ENCODE measurements around the gene IRAK1. TPM values are rescaled to one million over a fixed set of nuclear protein-coding genes. Genes with fewer than 3 reads are reported as not detected.

IRAK1 gene
- polyA plus RNA-seq, 1 of the 3 experiments (the other 2 are of a cell fraction): 68.5 TPM

GRCh38 chrX:153966841-153967535 lies 52.7 kb downstream of the IRAK1 start:
- POLR2A ChIA-PET: interaction anchor here (0.6 to 0.9 kb wide), 2 partner anchors 173 to 393 kb away, joined by 3 read pairs; partner anchors contain the start of genes IDH3G and SSR4
- 94% methylated on average over 12 of the region's 14 CpGs for WGBS (ENCODE audit: low lambda C conversion rate)
- H3K4me2 ChIP-seq: peak overlapping the region; percentile 80
- peaks cover 8 to 30% of the 10 kb centered on the region in 2 experiments for H3K36me3 ChIP-seq (replicated peaks in 1 of 2; ENCODE audit: control insufficient read depth in 1 of 2, insufficient read depth in 2 of 2, low read length in 1 of 2)
- no peaks in the 10 kb centered on the region for H3K9me3 ChIP-seq
- peaks cover 75% of the 10 kb centered on the region for H4K20me1 ChIP-seq (ENCODE audit: insufficient read depth)
- no peaks in the 10 kb centered on the region for H3K27me3 ChIP-seq (ENCODE audit: insufficient read depth)
- no peaks in the 10 kb centered on the region for H3F3A ChIP-seq (replicated peaks; ENCODE audit: insufficient read depth)
- DNase-seq: no peak
- H3K9me2 ChIP-seq: no peaks in the 10 kb centered on the region
- CTCF ChIA-PET: interaction anchor here (0.8 to 11.6 kb wide), 5 partner anchors 18 to 350 kb away, joined by 3 to 179 read pairs (median 4); partner anchors contain the start of gene RENBP
- no peak overlapping the region for H3K4me3 ChIP-seq (ENCODE audit: low read depth in 2 of 2, low read length in 1 of 2)
- H3K79me2 ChIP-seq (ENCODE audit: insufficient read depth): peaks cover 83% of the 10 kb centered on the region
- no peak for TF ChIP-seq GABPA (IDR thresholded peaks at IDR 0.05; ENCODE audit: low read depth)
- TF ChIP-seq IRF3 (IDR thresholded peaks at IDR 0.05; ENCODE audit: low read depth, low read length): no peak
- no peak for TF ChIP-seq RXRA (IDR thresholded peaks at IDR 0.05; ENCODE audit: borderline replicate concordance, low read depth)
- no peak for TF ChIP-seq JUND (IDR thresholded peaks at IDR 0.05)
- TF ChIP-seq NRF1 (IDR thresholded peaks at IDR 0.05; ENCODE audit: low read depth, low read length): no peak
- TF ChIP-seq FOXM1 (IDR thresholded peaks at IDR 0.05; ENCODE audit: low read depth): no peak
- TF ChIP-seq FOXJ3 (CRISPR knock-in tag; IDR thresholded peaks at IDR 0.05): no peak
- no peak for TF ChIP-seq ZBTB33 (IDR thresholded peaks at IDR 0.05; ENCODE audit: borderline replicate concordance, low read depth)
- TF ChIP-seq TEAD4 (IDR thresholded peaks at IDR 0.05; ENCODE audit: borderline replicate concordance, insufficient read depth): no peak
- TF ChIP-seq REST (IDR thresholded peaks at IDR 0.05; ENCODE audit: low read depth, low read length): no peak
- no peak for TF ChIP-seq RFX5 (IDR thresholded peaks at IDR 0.05; ENCODE audit: low read length)
- no peak for TF ChIP-seq SMC3 (IDR thresholded peaks at IDR 0.05; ENCODE audit: low read depth, low read length)
- H3K27ac ChIP-seq (ENCODE audit: low read depth in 2 of 2, low read length in 1 of 2): no peak overlapping the region; a peak in 1 of 4 replicates
- H3K4me1 ChIP-seq (ENCODE audit: control insufficient read depth in 1 of 2, insufficient read depth in 2 of 2, low read depth in 1 of 2, low read length in 1 of 2): peaks cover 16 to 35% of the 10 kb centered on the region in 2 experiments; a peak in 2 of 4 replicates
- H3K9ac ChIP-seq: no peak overlapping the region
- H2AFZ ChIP-seq (ENCODE audit: low read depth): no peak overlapping the region
